H1 (cell line): Measurements from ENCODE around the gene SLC22A31. TPM values are rescaled to one million over a fixed set of nuclear protein-coding genes. Genes with fewer than 3 reads are reported as not detected.

Experiments
- CTCF ChIA-PET: fragments of 300-600 bp; sonication (Branson Sonifier 250); formaldehyde crosslinking; loops from one replicate; lab custom pipeline; 2021; ENCODE audit not compliant: partially characterized antibody; lab: Charles Lee
- POLR2A ChIA-PET: fragments of 300-600 bp; sonication (Branson Sonifier 250); formaldehyde crosslinking; loops from one replicate; lab custom pipeline; 2021; ENCODE audit warnings: inconsistent platforms; ENCODE audit not compliant: partially characterized antibody; lab: Charles Lee
- DNase-seq, 2 experiments: peaks; one replicate each; pipeline versions ENCODE4 v3.0.0 to v3.0.0-alpha.2; 2010 to 2022; ENCODE audit warnings: low spot score in 2 of 2, low read depth in 1 of 2, mixed read lengths in 1 of 2
- FAIRE-seq: peaks from 2 replicates; lab custom pipeline; 2011; peaks lifted over from hg19 to GRCh38; lab: Jason Lieb, UNC
- H2AFZ ChIP-seq: 2 replicates; pipeline ENCODE4 v1.8.1; 2012; ENCODE audit warnings: low read length, inconsistent platforms
- H2AK5ac ChIP-seq: 2 replicates; pipeline ENCODE4 v1.6.1; 2013; ENCODE audit warnings: low read depth, low read length
- H2BK120ac ChIP-seq: replicated peaks from 2 replicates; pipeline ENCODE3; 2013; ENCODE audit warnings: low read depth, low read length, inconsistent platforms
- H2BK12ac ChIP-seq: 2 replicates; pipeline ENCODE4 v1.6.1; 2013; ENCODE audit warnings: low read depth, low read length
- H2BK15ac ChIP-seq: 2 replicates; pipeline ENCODE4 v1.6.1; 2013; ENCODE audit warnings: low read length
- H2BK20ac ChIP-seq: 2 replicates; pipeline ENCODE4 v1.6.1; 2013; ENCODE audit warnings: low read length
- H2BK5ac ChIP-seq: 2 replicates; pipeline ENCODE4 v1.6.1; 2013; ENCODE audit warnings: low read depth, low read length
- H3K14ac ChIP-seq: 2 replicates; pipeline ENCODE4 v1.6.1; 2013; ENCODE audit warnings: inconsistent platforms; ENCODE audit not compliant: insufficient read length
- H3K18ac ChIP-seq: 2 replicates; pipeline ENCODE4 v1.6.1; 2013; ENCODE audit warnings: low read length; ENCODE audit errors: extremely low read depth
- H3K23ac ChIP-seq: 2 replicates; pipeline ENCODE4 v1.6.1; 2013; ENCODE audit warnings: inconsistent platforms; ENCODE audit not compliant: insufficient read length
- H3K23me2 ChIP-seq: 2 replicates; pipeline ENCODE4 v1.6.1; 2013; ENCODE audit warnings: low read depth, low read length
- H3K27ac ChIP-seq: 2 replicates; pipeline ENCODE4 v1.6.1; 2011; ENCODE audit warnings: low read depth, low read length, inconsistent platforms
- H3K27me3 ChIP-seq, 4 experiments: replicated peaks in 1 of 4; 1 replicate in 1 of 4; 2 replicates in 3 of 4; pipeline versions ENCODE4 v1.6.1 to v1.8.1; 2011 to 2013; ENCODE audit warnings: low read length in 3 of 4, mild to moderate bottlenecking in 3 of 4, inconsistent platforms in 2 of 4, mixed read lengths in 2 of 4, moderate library complexity in 1 of 4; ENCODE audit not compliant: control insufficient read depth in 3 of 4, insufficient read depth in 3 of 4; ENCODE audit errors: extremely low read depth in 1 of 4
- H3K36me3 ChIP-seq, 4 experiments: 2 replicates each; pipeline versions ENCODE4 v1.6.1 to v1.8.1; 2011 to 2013; ENCODE audit warnings: mild to moderate bottlenecking in 4 of 4, low read length in 3 of 4, moderate library complexity in 2 of 4, control low read depth in 1 of 4, inconsistent platforms in 1 of 4; ENCODE audit not compliant: insufficient read depth in 4 of 4, control insufficient read depth in 2 of 4
- H3K4ac ChIP-seq: replicated peaks from 2 replicates; pipeline ENCODE3; 2013; ENCODE audit warnings: low read length, low read depth, mixed read lengths, inconsistent platforms; ENCODE audit not compliant: insufficient read length
- H3K4me1 ChIP-seq, 4 experiments: replicated peaks in 1 of 4; 1 replicate in 1 of 4; 2 replicates in 3 of 4; pipeline versions ENCODE4 v1.6.1 to v1.8.1; 2011 to 2013; ENCODE audit warnings: low read length in 3 of 4, inconsistent platforms in 2 of 4, mixed read lengths in 1 of 4; ENCODE audit not compliant: insufficient read depth in 4 of 4, control insufficient read depth in 3 of 4
- H3K4me2 ChIP-seq, 2 experiments: 2 replicates each; pipeline versions ENCODE4 v1.6.1 to v1.8.1; 2011 to 2013; ENCODE audit warnings: low read depth in 2 of 2, low read length in 2 of 2, control low read depth in 1 of 2, inconsistent platforms in 1 of 2, mild to moderate bottlenecking in 1 of 2; ENCODE audit not compliant: insufficient read depth in 1 of 2
- H3K4me3 ChIP-seq, 4 experiments: fragments of 200-600, 300-600 bp in 1 of 4; sonication (generic), shearing (Covaris generic), sonication (Bioruptor Twin) in 1 of 4; 2 replicates each; pipeline versions ENCODE4 v1.5.1 to v1.8.1; 2011 to 2016; ENCODE audit warnings: low read length in 4 of 4, low read depth in 3 of 4, control low read depth in 2 of 4, inconsistent platforms in 2 of 4, mild to moderate bottlenecking in 2 of 4, mixed read lengths in 1 of 4, moderate library complexity in 1 of 4; ENCODE audit not compliant: insufficient read depth in 2 of 4; ENCODE audit errors: extremely low read depth in 1 of 4
- H3K56ac ChIP-seq: replicated peaks from 2 replicates; pipeline ENCODE3; 2013; ENCODE audit warnings: low read depth, mild to moderate bottlenecking, mixed read lengths, low read length, inconsistent platforms; ENCODE audit not compliant: insufficient read length
- H3K79me1 ChIP-seq: 2 replicates; pipeline ENCODE4 v1.6.1; 2013; ENCODE audit warnings: low read depth, low read length, control low read depth
- H3K79me2 ChIP-seq, 2 experiments: 2 replicates each; pipeline versions ENCODE4 v1.6.1 to v1.8.1; 2012 to 2013; ENCODE audit warnings: low read length in 2 of 2, mild to moderate bottlenecking in 2 of 2, inconsistent platforms in 1 of 2; ENCODE audit not compliant: insufficient read depth in 2 of 2, control insufficient read depth in 1 of 2
- H3K9ac ChIP-seq, 4 experiments: replicated peaks in 1 of 4; 1 replicate in 1 of 4; 2 replicates in 3 of 4; pipeline versions ENCODE4 v1.6.1 to v1.8.1; 2011 to 2013; ENCODE audit warnings: low read depth in 3 of 4, low read length in 3 of 4, control low read depth in 2 of 4, mild to moderate bottlenecking in 2 of 4, moderate library complexity in 2 of 4, inconsistent platforms in 1 of 4; ENCODE audit errors: extremely low read depth in 1 of 4
- H3K9me3 ChIP-seq, 2 experiments: 2 replicates each; pipeline versions ENCODE4 v1.6.1 to v1.8.1; 2012 to 2013; ENCODE audit warnings: mild to moderate bottlenecking in 2 of 2, moderate library complexity in 2 of 2, control low read depth in 1 of 2, inconsistent platforms in 1 of 2, low read depth in 1 of 2, low read length in 1 of 2, mixed read lengths in 1 of 2; ENCODE audit not compliant: insufficient read depth in 2 of 2
- H4K20me1 ChIP-seq, 2 experiments: replicated peaks in 1 of 2; 2 replicates each; pipeline versions ENCODE3 to v1.8.1; 2011 to 2013; ENCODE audit warnings: inconsistent platforms in 2 of 2, low read length in 2 of 2, mild to moderate bottlenecking in 1 of 2; ENCODE audit not compliant: insufficient read depth in 2 of 2, control insufficient read depth in 1 of 2
- H4K5ac ChIP-seq: 2 replicates; pipeline ENCODE4 v1.6.1; 2013; ENCODE audit warnings: low read length, low read depth, mixed read lengths, inconsistent platforms; ENCODE audit not compliant: insufficient read length
- H4K8ac ChIP-seq: 2 replicates; pipeline ENCODE4 v1.8.0; 2013; ENCODE audit warnings: mild to moderate bottlenecking, moderate library complexity, low read length, inconsistent platforms; ENCODE audit not compliant: insufficient read depth; ENCODE audit errors: extremely low read depth
- H4K91ac ChIP-seq: replicated peaks from 2 replicates; pipeline ENCODE3; 2013; ENCODE audit warnings: low read length, mixed read lengths, inconsistent platforms; ENCODE audit not compliant: insufficient read length
- BCL11A ChIP-seq, 2 experiments: IDR thresholded peaks; one replicate each; pipeline ENCODE4 v1.6.1; 2011; ENCODE audit warnings: low read depth in 2 of 2, low read length in 2 of 2, mild to moderate bottlenecking in 2 of 2
- EGR1 ChIP-seq: IDR thresholded peaks from 2 replicates; pipeline ENCODE4 v1.6.1; 2011; ENCODE audit warnings: low read depth, low read length, borderline replicate concordance
- EP300 ChIP-seq, 2 experiments: IDR thresholded peaks; 1 replicate in 1 of 2; 2 replicates in 1 of 2; pipeline ENCODE4 v1.6.1; 2011 to 2012; ENCODE audit warnings: low read depth in 2 of 2, low read length in 2 of 2, mild to moderate bottlenecking in 2 of 2, borderline replicate concordance in 1 of 2, inconsistent platforms in 1 of 2, moderate library complexity in 1 of 2
- GTF2F1 ChIP-seq: IDR thresholded peaks from 2 replicates; pipeline ENCODE4 v1.6.1; 2012; ENCODE audit warnings: low read depth, low read length, improper control_type of control experiment, borderline replicate concordance
- JUN ChIP-seq: IDR thresholded peaks from 2 replicates; pipeline ENCODE4 v1.6.1; 2011; ENCODE audit warnings: low read depth, mild to moderate bottlenecking, improper control_type of control experiment, low read length
- PHF8 ChIP-seq: fragments of 200-600 bp; sonication (generic); conservative IDR thresholded peaks from 2 replicates; pipeline ENCODE4 v1.7.1; 2012; ENCODE audit warnings: low read depth, mild to moderate bottlenecking, inconsistent platforms, low read length, moderate library complexity
- RXRA ChIP-seq: IDR thresholded peaks from 2 replicates; pipeline ENCODE4 v1.6.1; 2011; ENCODE audit warnings: low read depth, mild to moderate bottlenecking, low read length, moderate library complexity; ENCODE audit not compliant: insufficient read depth
- SP1 ChIP-seq: IDR thresholded peaks from 2 replicates; pipeline ENCODE4 v1.6.1; 2011; ENCODE audit warnings: low read depth, low read length
- WGBS, 2 experiments: shearing (Covaris generic) in 1 of 2; methylation state at CpG; one replicate each; pipeline versions ENCODE4 v1.1.6 to v1.1.7; 2013 to 2015; ENCODE audit warnings: low lambda C conversion rate in 2 of 2, mixed read lengths in 2 of 2, inconsistent platforms in 1 of 2, low coverage in 1 of 2, missing lambda C conversion rate in 1 of 2; ENCODE audit not compliant: insufficient replicate concordance in 2 of 2, insufficient coverage in 1 of 2, insufficient read length in 1 of 2; ENCODE audit errors: extremely low coverage in 1 of 2, missing lambda C conversion rate in 1 of 2; 5-methylcytosine and 5-hydroxymethylcytosine counted together
- polyA plus RNA-seq, 7 experiments: library from polyadenylated mRNA; depleted of rRNA in 3 of 7; stranded (reverse) in 5 of 7; unstranded in 2 of 7; fragments of >200 nt in 5 of 7; fragments of 200-250 nt in 2 of 7; gene quantifications; 1 replicate in 5 of 7; 2 replicates in 1 of 7; 4 replicates in 1 of 7; pipeline versions ENCODE4 v1.2.1 to v1.2.3, GENCODE V29; 2011 to 2013; ENCODE audit warnings: missing spikeins in 2 of 7, mixed read lengths in 2 of 7
- total RNA-seq: library from RNA; stranded (reverse); fragmentation: NEBNext Ultra II Directional; extraction: Animal tissue kit (Norgen Biotek cat#: 25700); gene quantifications from 2 replicates; pipeline ENCODE4 v1.2.1, GENCODE V29; 2021

The SLC22A31 gene
- total and polyA plus RNA-seq, 2 of the 8 experiments (the other 6 are each of a cell fraction or from before 2014, with no cell fraction given) = 7.7 to 10.6 TPM

DNA sequence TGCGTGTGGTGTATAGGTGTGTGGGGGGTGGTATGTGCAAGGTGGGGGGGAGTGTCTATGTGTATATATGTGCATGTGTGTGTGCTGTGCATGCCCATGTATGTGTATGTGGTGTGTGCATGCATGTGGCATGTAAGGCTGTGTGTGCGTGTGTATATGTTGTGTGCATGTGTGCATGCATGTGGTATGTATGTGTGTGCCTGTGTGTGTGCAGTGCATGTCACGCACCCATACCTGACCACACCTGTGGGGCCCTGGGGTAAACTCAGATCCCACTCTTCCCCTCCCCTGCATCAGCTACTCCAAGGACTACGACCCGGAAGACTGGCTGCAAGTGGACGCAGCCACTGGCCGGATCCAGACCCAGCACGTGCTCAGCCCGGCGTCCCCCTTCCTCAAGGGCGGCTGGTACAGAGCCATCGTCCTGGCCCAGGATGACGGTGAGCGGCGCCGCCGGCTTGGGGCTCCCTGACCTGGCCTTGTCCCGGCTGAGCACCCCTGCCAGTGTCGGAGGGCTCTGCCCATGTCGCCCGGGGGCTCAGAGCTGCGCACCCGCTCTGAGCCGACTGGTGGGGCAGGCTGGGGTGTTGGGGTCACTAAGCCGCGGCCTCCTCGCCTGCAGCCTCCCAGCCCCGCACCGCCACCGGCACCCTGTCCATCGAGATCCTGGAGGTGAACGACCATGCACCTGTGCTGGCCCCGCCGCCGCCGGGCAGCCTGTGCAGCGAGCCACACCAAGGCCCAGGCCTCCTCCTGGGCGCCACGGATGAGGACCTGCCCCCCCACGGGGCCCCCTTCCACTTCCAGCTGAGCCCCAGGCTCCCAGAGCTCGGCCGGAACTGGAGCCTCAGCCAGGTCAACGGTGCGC is 9.1 kb downstream of the SLC22A31 start:
- no peak overlapping the region for H2BK120ac ChIP-seq
- FAIRE-seq = no peak
- no peaks in the 10 kb centered on the region for H3K36me3 ChIP-seq
- DNase-seq = peak in 1 of 2 experiments; percentile 63
- no peaks in the 10 kb centered on the region for H3K79me2 ChIP-seq
- H3K18ac ChIP-seq = no peak overlapping the region
- CTCF ChIA-PET = interaction anchor here (0.5 to 2.2 kb wide), 4 partner anchors 17 to 578 kb away, joined by 3 to 10 read pairs (median 4); no protein-coding TSS in a partner anchor
- H3K27me3 ChIP-seq = peaks cover 0 to 9% (median 6%) of the 10 kb centered on the region in 4 experiments; a peak in 6 of 7 replicates
- no peaks in the 10 kb centered on the region; a peak in 1 of 4 replicates for H3K9me3 ChIP-seq
- TF ChIP-seq RXRA (no peak), EGR1 (no peak), BCL11A (IDR thresholded peaks at IDR 0.05; ENCODE audit: low read depth in 2 of 2, low read length in 2 of 2) (no peak), SP1 (no peak), PHF8 (no peak), JUN (no peak), EP300 (IDR thresholded peaks at IDR 0.05; ENCODE audit: borderline replicate concordance in 1 of 2, low read depth in 2 of 2, low read length in 2 of 2) (no peak), GTF2F1 (no peak)
- TF ChIP-seq, all 59 proteins: peak for 0
- WGBS, 2 experiments = 89% methylated on average over 27 of the region's 44 CpGs; no CpG with 5 or more reads in 1 of the 2 experiments
- Histone ChIP-seq H3K9ac (no peak overlapping the region), H4K20me1 (peaks cover 2 to 6% of the 10 kb centered on the region in 2 experiments), H3K4me2 (peak overlapping the region; percentile 55 to 58; a peak in 3 of 4 replicates), H3K4me3 (no peak overlapping the region), H3K14ac (no peak overlapping the region), H3K23ac (no peak overlapping the region), H2AK5ac (no peak overlapping the region), H3K23me2 (peaks cover 6% of the 10 kb centered on the region; the same call in 1 of the 2 replicates), H2BK12ac (peak overlapping the region; percentile 33; the same call in 1 of the 2 replicates), H3K4me1 (no peaks in the 10 kb centered on the region; a peak in 2 of 7 replicates), H2AFZ (no peak overlapping the region), H3K4ac (no peak overlapping the region), H3K27ac (no peak overlapping the region), H4K91ac (peak overlapping the region; percentile 40), H2BK15ac (0 out of 2 replicates have a peak overlapping the region, but pooled peaks have one; percentile 14), H3K56ac (no peak overlapping the region), H3K79me1 (no peaks in the 10 kb centered on the region), H4K5ac (no peak overlapping the region), H4K8ac (peak overlapping the region; percentile 35; the same call in 1 of the 2 replicates), H2BK5ac (no peak overlapping the region), H2BK20ac (no peak overlapping the region; the same call in 1 of the 2 replicates)
- POLR2A ChIA-PET = interaction anchor here (0.6 kb wide), 2 partner anchors 141 to 1431 kb away, joined by 3 to 5 read pairs; no protein-coding TSS in a partner anchor
